ENCODE measurements around the gene MYO5C.

MYO5C gene

DNA sequence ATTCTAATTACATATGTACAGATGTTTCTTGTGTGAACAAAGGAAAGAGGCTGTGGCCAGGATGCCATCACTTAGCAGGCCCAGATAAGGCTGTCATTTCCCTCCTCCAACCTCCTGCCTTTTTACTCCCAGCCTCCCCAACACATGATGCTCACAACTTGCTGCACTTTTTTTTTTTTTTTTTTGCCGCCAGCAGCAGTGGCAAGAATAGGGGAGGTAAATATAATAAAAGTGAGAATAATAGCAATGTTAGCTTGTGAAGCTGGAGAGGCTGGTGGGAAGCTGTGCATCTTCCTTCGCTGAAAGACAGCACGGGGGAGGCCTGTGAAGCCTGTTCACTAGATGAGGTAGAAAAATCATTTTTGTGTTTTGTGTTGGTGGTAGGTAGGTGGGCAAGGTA lies 42.5 kb upstream of the MYO5C start:
- no peak for TF ChIP-seq CTCF (IDR thresholded peaks at IDR 0.05; ENCODE audit: extremely low read depth, insufficient read depth, missing control alignments)
- in situ Hi-C loops (cut with MboI; ENCODE audit: low pct_unique_long_range_greater_than_20kb, low sequenced_read_pairs, unreplicated experiment), result loop anchor here (25.0 kb wide), 1 partner anchor 124 kb away; no protein-coding TSS in a partner anchor
- DNase-seq (ENCODE audit: low spot score), result no peak

DNA sequence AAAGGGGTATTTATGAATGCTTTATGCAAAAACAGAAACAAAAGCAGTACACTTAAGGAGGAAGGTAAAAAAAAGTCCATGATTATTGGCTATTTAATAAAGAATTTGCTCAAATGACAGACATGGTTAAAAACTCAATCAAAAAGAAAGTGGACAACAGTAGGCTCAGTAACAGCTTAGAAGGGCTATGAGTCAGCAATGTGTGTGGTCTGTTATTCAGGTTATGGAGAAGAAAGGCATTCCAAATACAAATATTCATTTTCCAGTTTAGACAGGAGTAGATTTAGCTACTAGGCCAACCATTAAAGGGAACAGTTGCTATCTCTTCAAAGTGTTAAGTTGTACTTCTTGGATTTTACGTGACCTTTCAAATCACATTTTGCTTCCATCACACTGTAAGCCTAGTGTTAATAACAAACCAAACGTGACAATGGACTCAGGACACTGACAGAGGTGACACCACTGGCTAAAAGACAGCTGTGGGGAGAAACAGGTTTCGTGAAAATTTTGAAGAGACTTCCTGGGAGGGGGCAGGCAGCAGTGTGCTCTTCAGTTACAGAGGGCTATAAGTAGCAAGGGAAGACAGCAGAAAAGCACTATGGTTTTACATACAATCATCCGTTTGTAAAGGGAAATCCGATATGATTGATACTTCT lies 41.7 kb upstream of the MYO5C start:
- DNase-seq (ENCODE audit: low spot score), result no peak
- no peak for TF ChIP-seq CTCF (IDR thresholded peaks at IDR 0.05; ENCODE audit: extremely low read depth, insufficient read depth, missing control alignments)
- in situ Hi-C loops (cut with MboI; ENCODE audit: low pct_unique_long_range_greater_than_20kb, low sequenced_read_pairs, unreplicated experiment), result loop anchor here (25.0 kb wide), 1 partner anchor 125 kb away; no protein-coding TSS in a partner anchor

GRCh38 chr15:52336529-52336928 lies 40.9 kb upstream of the MYO5C start:
- in situ Hi-C loops (cut with MboI; ENCODE audit: low pct_unique_long_range_greater_than_20kb, low sequenced_read_pairs, unreplicated experiment), result loop anchor here (25.0 kb wide), 1 partner anchor 126 kb away; no protein-coding TSS in a partner anchor
- no peak for DNase-seq (ENCODE audit: low spot score)
- TF ChIP-seq CTCF (IDR thresholded peaks at IDR 0.05; ENCODE audit: extremely low read depth, insufficient read depth, missing control alignments), result no peak

DNA sequence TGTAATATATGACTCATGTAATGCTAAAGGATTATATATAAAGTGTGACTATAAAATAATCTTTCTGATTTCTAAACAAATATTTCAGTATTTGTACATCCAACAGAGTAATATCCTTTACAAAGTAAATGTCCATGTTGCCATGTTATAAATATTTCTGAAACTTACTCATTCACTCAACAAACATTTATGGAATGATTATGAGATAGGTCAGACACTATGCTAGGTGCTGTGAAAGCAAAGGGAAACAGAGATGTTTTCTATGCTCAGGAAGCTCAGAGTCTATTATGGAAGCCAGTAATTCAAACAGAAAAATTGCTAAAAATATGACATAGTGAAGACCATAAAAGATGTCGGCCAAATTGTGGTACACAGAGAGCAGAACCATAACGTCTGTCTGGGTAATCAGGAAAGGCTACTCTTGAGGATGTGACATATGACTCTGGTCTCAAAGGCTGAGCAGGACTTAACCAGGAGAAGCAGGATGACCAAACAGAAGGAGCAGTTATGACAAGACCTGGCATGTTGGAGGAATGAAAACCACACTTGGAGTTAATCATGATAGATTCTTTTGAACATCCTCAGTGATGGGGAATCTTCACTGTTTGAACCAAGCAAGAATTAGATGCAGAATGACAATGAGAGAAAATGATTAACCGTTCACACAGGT lies 39.0 kb upstream of the MYO5C start:
- TF ChIP-seq CTCF (IDR thresholded peaks at IDR 0.05; ENCODE audit: extremely low read depth, insufficient read depth, missing control alignments), result no peak
- in situ Hi-C loops (cut with MboI; ENCODE audit: low pct_unique_long_range_greater_than_20kb, low sequenced_read_pairs, unreplicated experiment), result loop anchor here (25.0 kb wide), 1 partner anchor 128 kb away; no protein-coding TSS in a partner anchor
- no peak for DNase-seq (ENCODE audit: low spot score)

- peak; percentile 66 for DNase-seq (ENCODE audit: low spot score)
- TF ChIP-seq CTCF (IDR thresholded peaks at IDR 0.05; ENCODE audit: extremely low read depth, insufficient read depth, missing control alignments), result peak; percentile 68
- in situ Hi-C loops (cut with MboI; ENCODE audit: low pct_unique_long_range_greater_than_20kb, low sequenced_read_pairs, unreplicated experiment), result loop anchor here (25.0 kb wide), 1 partner anchor 131 kb away; no protein-coding TSS in a partner anchor
Observed at GRCh38 chr15:52331490-52332240, 36.1 kb upstream of the MYO5C start.

DNA sequence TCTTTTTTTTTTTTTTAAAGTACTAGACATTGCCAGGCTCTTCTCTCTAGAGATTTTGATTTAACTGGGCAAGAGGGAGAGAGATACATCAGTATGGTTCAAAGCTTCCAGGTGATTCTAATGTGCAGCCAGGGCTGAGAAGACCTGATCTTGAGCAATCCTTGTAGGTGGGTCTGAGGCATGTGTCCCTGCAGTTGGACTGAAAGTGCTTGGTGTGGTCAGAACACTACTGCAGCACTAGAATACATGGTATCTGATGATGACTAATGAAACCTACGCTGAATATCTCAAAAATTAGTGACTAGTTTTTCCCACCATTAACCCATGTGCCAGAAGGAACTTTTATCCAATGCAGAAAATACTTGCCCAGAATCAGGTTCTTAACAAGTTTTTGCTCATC lies 34.4 kb upstream of the MYO5C start:
- in situ Hi-C loops (cut with MboI; ENCODE audit: low pct_unique_long_range_greater_than_20kb, low sequenced_read_pairs, unreplicated experiment), result loop anchor here (10.0 to 25.0 kb wide), 2 partner anchors 132 to 405 kb away; no protein-coding TSS in a partner anchor
- no peak for DNase-seq (ENCODE audit: low spot score)
- TF ChIP-seq CTCF (IDR thresholded peaks at IDR 0.05; ENCODE audit: extremely low read depth, insufficient read depth, missing control alignments), result no peak

All from GM13977 (cell line).